AG09319 (cell line): ENCODE measurements around the gene BEND6.

Experiments used
- DNase-seq: peaks from one replicate; pipeline ENCODE4 v3.0.0-alpha.2; 2010; ENCODE audit warnings: low read depth; ENCODE audit errors: extremely low read depth
- TF ChIP-seq, protein P1 (sequence below): IDR thresholded peaks from 2 replicates; pipeline ENCODE4 v1.5.1; 2011; ENCODE audit warnings: low read depth, mild to moderate bottlenecking, inconsistent platforms, low read length, moderate library complexity

BEND6 gene

GRCh38 chr6:56953597-56954402 is 1.1 kb upstream of the BEND6 start:
- no peak for DNase-seq
- TF ChIP-seq, protein P1, sequence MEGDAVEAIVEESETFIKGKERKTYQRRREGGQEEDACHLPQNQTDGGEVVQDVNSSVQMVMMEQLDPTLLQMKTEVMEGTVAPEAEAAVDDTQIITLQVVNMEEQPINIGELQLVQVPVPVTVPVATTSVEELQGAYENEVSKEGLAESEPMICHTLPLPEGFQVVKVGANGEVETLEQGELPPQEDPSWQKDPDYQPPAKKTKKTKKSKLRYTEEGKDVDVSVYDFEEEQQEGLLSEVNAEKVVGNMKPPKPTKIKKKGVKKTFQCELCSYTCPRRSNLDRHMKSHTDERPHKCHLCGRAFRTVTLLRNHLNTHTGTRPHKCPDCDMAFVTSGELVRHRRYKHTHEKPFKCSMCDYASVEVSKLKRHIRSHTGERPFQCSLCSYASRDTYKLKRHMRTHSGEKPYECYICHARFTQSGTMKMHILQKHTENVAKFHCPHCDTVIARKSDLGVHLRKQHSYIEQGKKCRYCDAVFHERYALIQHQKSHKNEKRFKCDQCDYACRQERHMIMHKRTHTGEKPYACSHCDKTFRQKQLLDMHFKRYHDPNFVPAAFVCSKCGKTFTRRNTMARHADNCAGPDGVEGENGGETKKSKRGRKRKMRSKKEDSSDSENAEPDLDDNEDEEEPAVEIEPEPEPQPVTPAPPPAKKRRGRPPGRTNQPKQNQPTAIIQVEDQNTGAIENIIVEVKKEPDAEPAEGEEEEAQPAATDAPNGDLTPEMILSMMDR: no peak

GRCh38 chr6:56955171-56956155 is 556 bp downstream of the BEND6 start:
- TF ChIP-seq, protein P1: peak; percentile 90
- DNase-seq: peak; percentile 82

- TF ChIP-seq, protein P1: no peak
- no peak for DNase-seq
These were observed 1.6 kb downstream of the BEND6 start for GRCh38 chr6:56956491-56956890.

DNA sequence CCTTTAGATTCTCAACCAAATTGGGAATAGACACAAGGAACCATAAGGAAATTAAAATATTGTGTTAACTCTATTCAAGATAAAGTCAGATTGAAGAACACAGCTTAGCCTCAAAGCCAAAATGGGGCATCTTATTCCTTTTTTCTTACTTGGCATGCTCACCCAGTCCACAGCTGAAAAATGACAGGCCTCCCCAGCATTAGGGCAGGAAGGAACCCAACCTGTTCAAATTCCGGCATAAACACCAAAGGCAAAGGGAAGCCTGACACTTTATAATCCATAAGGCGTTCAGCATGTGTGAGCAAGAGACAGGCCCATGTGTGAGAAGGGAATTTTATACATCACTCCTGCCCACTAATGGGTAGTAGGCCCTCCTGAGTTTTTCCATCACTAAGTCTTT is 2.9 kb downstream of the BEND6 start:
- DNase-seq: no peak
- TF ChIP-seq, protein P1: no peak

- DNase-seq: no peak
- TF ChIP-seq, protein P1: no peak
These were observed 3.6 kb downstream of the BEND6 start for GRCh38 chr6:56958481-56958880.

- DNase-seq: no peak
- TF ChIP-seq, protein P1: no peak
These were observed 4.2 kb downstream of the BEND6 start for GRCh38 chr6:56959094-56959493.

- TF ChIP-seq, protein P1: no peak
- DNase-seq: no peak
These were observed 5.0 kb downstream of the BEND6 start for GRCh38 chr6:56959938-56960337.
